SK-N-SH treated with all-trans-retinoic acid at 6 μM for 48 hours (cell line): Measurements from ENCODE around the gene NOXO1.

Experiments used
- ATAC-seq: fragments of 200-7000 bp; cut with Tn5 transposase; 3 replicates; pipeline ENCODE4 v1.9.1; 2020; ENCODE audit warnings: mild to moderate bottlenecking, moderate library complexity
- BACH2 ChIP-seq: fragments of 250-450 bp; sonication (Bioruptor Pico); IDR thresholded peaks from 2 replicates; pipeline ENCODE4 v1.9.0; 2021; ENCODE audit warnings: mild to moderate bottlenecking, borderline replicate concordance
- CSDC2 ChIP-seq: fragments of 250-450 bp; sonication (Bioruptor Pico); IDR thresholded peaks from 2 replicates; pipeline ENCODE4 v1.5.0; 2020; ENCODE audit warnings: mild to moderate bottlenecking, moderate library complexity
- ESRRG ChIP-seq: fragments of 250-450 bp; sonication (Bioruptor Pico); IDR thresholded peaks from 2 replicates; pipeline ENCODE4 v1.6.1; 2021; ENCODE audit warnings: mild to moderate bottlenecking
- GLIS3 ChIP-seq: fragments of 250-450 bp; sonication (Bioruptor Pico); IDR thresholded peaks from 2 replicates; pipeline ENCODE4 v1.5.0; 2020; ENCODE audit warnings: mild to moderate bottlenecking, moderate library complexity
- OSR1 ChIP-seq: fragments of 250-450 bp; sonication (Bioruptor Pico); IDR thresholded peaks from 2 replicates; pipeline ENCODE4 v1.8.0; 2022; ENCODE audit warnings: moderate library complexity, mild to moderate bottlenecking, inconsistent platforms
- PATZ1 ChIP-seq: fragments of 250-450 bp; sonication (Bioruptor Pico); IDR thresholded peaks from 2 replicates; pipeline ENCODE4 v1.8.0; 2020; ENCODE audit warnings: mild to moderate bottlenecking, moderate library complexity, borderline replicate concordance
- POU6F1 ChIP-seq: fragments of 250-450 bp; sonication (Bioruptor Pico); IDR thresholded peaks from 2 replicates; pipeline ENCODE4 v1.8.0; 2021; ENCODE audit warnings: low read depth, mild to moderate bottlenecking, moderate library complexity, borderline replicate concordance
- PPARA ChIP-seq: fragments of 250-450 bp; sonication (Bioruptor Pico); IDR thresholded peaks from 2 replicates; pipeline ENCODE4 v1.5.0; 2020; ENCODE audit warnings: mild to moderate bottlenecking, borderline replicate concordance
- RARB ChIP-seq: fragments of 250-450 bp; sonication (Bioruptor Pico); IDR thresholded peaks from 2 replicates; pipeline ENCODE4 v1.8.0; 2021; ENCODE audit warnings: mild to moderate bottlenecking, moderate library complexity
- TOX ChIP-seq: fragments of 250-450 bp; sonication (Bioruptor Pico); IDR thresholded peaks from 2 replicates; pipeline ENCODE4 v1.8.0; 2021; ENCODE audit warnings: mild to moderate bottlenecking, moderate library complexity, borderline replicate concordance
- TSHZ2 ChIP-seq: fragments of 250-450 bp; sonication (Bioruptor Pico); IDR thresholded peaks from 2 replicates; pipeline ENCODE4 v1.5.0; 2020; ENCODE audit warnings: mild to moderate bottlenecking, moderate library complexity
- ZC3H10 ChIP-seq: fragments of 250-450 bp; sonication (Bioruptor Pico); IDR thresholded peaks from 2 replicates; pipeline ENCODE4 v1.5.1; 2021; ENCODE audit warnings: mild to moderate bottlenecking, moderate library complexity
- ZFP30 ChIP-seq: fragments of 450-650 bp; formaldehyde crosslinking; IDR thresholded peaks from 2 replicates; pipeline ENCODE4 v1.5.0; 2022; ENCODE audit warnings: mild to moderate bottlenecking, moderate library complexity
- ZNF565 ChIP-seq: fragments of 450-650 bp; formaldehyde crosslinking; conservative IDR thresholded peaks from 2 replicates; pipeline ENCODE4 v1.5.0; 2020; ENCODE audit warnings: low read depth, mild to moderate bottlenecking, moderate library complexity
- ZNF70 ChIP-seq: fragments of 450-650 bp; formaldehyde crosslinking; IDR thresholded peaks from 2 replicates; pipeline ENCODE4 v1.5.0; 2020; ENCODE audit warnings: mild to moderate bottlenecking, moderate library complexity
- ZNF8 ChIP-seq: fragments of 450-650 bp; formaldehyde crosslinking; IDR thresholded peaks from 2 replicates; pipeline ENCODE4 v1.5.0; 2020; ENCODE audit warnings: mild to moderate bottlenecking, moderate library complexity

NOXO1 gene

GRCh38 chr16:1933097-1933661, 48.1 kb downstream of the NOXO1 start:
- no peak for TF ChIP-seq GLIS3 (CRISPR knock-in tag)
- TF ChIP-seq ESRRG = no peak
- no peak for TF ChIP-seq ZNF8 (CRISPR knock-in tag)
- no peak for TF ChIP-seq PATZ1 (CRISPR knock-in tag)
- no peak for TF ChIP-seq TOX (CRISPR knock-in tag)
- no peak for TF ChIP-seq ZNF565 (CRISPR knock-in tag)
- TF ChIP-seq PPARA (CRISPR knock-in tag) = no peak
- TF ChIP-seq ZFP30 = no peak
- TF ChIP-seq ZNF70 (CRISPR knock-in tag) = no peak
- TF ChIP-seq BACH2 (CRISPR knock-in tag) = no peak
- TF ChIP-seq POU6F1 (CRISPR knock-in tag) = no peak
- no peak for TF ChIP-seq TSHZ2 (CRISPR knock-in tag)
- no peak for TF ChIP-seq ZC3H10 (CRISPR knock-in tag)
- TF ChIP-seq RARB (CRISPR knock-in tag) = no peak
- ATAC-seq = no peak

- ATAC-seq = peak; percentile 53
- no peak for TF ChIP-seq ZC3H10 (CRISPR knock-in tag)
- TF ChIP-seq ZNF565 (CRISPR knock-in tag) = no peak
- TF ChIP-seq ZFP30 = no peak
- TF ChIP-seq OSR1 (CRISPR knock-in tag) = no peak
- TF ChIP-seq POU6F1 (CRISPR knock-in tag) = no peak
- TF ChIP-seq TSHZ2 (CRISPR knock-in tag) = no peak
- no peak for TF ChIP-seq CSDC2 (CRISPR knock-in tag)
- TF ChIP-seq PATZ1 (CRISPR knock-in tag) = no peak
- TF ChIP-seq ESRRG = no peak
Measured at GRCh38 chr16:1932050-1933028, 48.9 kb downstream of the NOXO1 start.
